ENCODE measurements around the gene ACTR3C. TPM values are rescaled to one million over a fixed set of nuclear protein-coding genes. Genes with fewer than 3 reads are reported as not detected.

The ACTR3C gene
- total RNA-seq, 1 experiment from 2014 or later, result 2.2 TPM

DNA sequence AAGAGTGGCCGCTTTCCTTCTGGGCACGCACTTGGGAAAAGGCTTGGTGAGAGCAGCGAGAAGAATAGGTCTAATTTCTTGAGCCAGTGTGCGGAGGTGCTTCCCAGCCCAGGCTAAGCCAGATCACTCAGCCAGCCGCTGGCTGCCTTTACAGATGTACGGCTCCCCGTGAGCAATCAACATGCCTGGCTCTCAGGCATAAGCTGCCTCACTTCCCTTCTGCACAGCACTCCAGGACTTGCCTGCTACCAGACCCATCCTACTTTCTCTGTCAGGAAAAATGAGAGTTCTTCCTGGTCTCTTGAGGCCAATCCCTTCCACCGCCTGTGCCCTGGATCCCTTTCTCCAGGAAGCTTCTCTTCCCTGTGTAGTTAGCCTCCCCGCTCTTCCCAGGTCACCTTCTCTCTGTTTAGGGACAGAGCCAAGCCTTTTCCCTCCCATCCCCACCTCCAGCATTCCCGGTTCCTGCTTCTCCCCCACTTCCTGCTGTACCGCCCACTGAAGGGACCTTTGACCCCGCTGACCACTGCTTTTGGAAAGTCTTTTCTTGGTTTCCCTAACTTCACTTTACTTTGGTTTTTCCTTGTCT, 1.1 kb upstream of the ACTR3C start:
- Histone ChIP-seq H3K23ac (ENCODE audit: insufficient read length, low read depth, low read length) (no peak overlapping the region), H2AFZ (ENCODE audit: low read length) (no peak overlapping the region), H2BK120ac (ENCODE audit: low read depth, low read length, poor library complexity, severe bottlenecking) (no peak overlapping the region), H4K5ac (ENCODE audit: insufficient read length, low read depth, low read length) (no peak overlapping the region), H2BK20ac (ENCODE audit: low read depth, low read length, poor library complexity, severe bottlenecking) (no peak overlapping the region), H3K27ac (ENCODE audit: insufficient read length, low read depth, low read length) (no peak overlapping the region), H3K4me1 (ENCODE audit: insufficient read depth, low read length) (peaks cover 12% of the 10 kb centered on the region; the same call in 1 of the 2 replicates), H3K9me3 (ENCODE audit: control insufficient read depth, low read depth, low read length) (no peaks in the 10 kb centered on the region), H2BK12ac (ENCODE audit: insufficient read length, low read depth, low read length) (no peak overlapping the region), H4K91ac (ENCODE audit: insufficient read length, low read depth, low read length) (no peak overlapping the region), H2BK15ac (ENCODE audit: low read depth, low read length) (no peak overlapping the region), H3T11ph (ENCODE audit: low read length) (no peak overlapping the region), H3K14ac (ENCODE audit: insufficient read depth, low read length) (no peak overlapping the region), H4K20me1 (ENCODE audit: control insufficient read depth, insufficient read depth, insufficient read length) (no peaks in the 10 kb centered on the region), H3K79me2 (ENCODE audit: insufficient read depth, low read length) (no peaks in the 10 kb centered on the region), H3K79me1 (ENCODE audit: insufficient read depth, low read depth, low read length, poor library complexity, severe bottlenecking) (no peaks in the 10 kb centered on the region), H3K23me2 (ENCODE audit: insufficient read length, low read depth, low read length, poor library complexity, severe bottlenecking) (peaks cover 7% of the 10 kb centered on the region), H3K27me3 (ENCODE audit: insufficient read depth, low read length) (no peaks in the 10 kb centered on the region), H3K4me2 (ENCODE audit: insufficient read depth, insufficient read length, low read length) (peak overlapping the region; percentile 41), H3K56ac (ENCODE audit: insufficient read length, low read depth, low read length) (no peak overlapping the region), H2BK5ac (ENCODE audit: insufficient read length, low read length) (no peak overlapping the region), H3K4ac (ENCODE audit: low read depth, low read length) (no peak overlapping the region), H3K9ac (ENCODE audit: extremely low read depth, insufficient read length, low read length) (no peak overlapping the region), H3K18ac (ENCODE audit: insufficient read length, low read depth, low read length) (no peak overlapping the region), H2AK5ac (ENCODE audit: insufficient read length, low read length) (no peak overlapping the region), H4K8ac (replicated peaks; ENCODE audit: insufficient read length, low read depth, low read length) (no peak overlapping the region)
- H3K4me3 Mint-ChIP-seq, result peak overlapping the region in 1 of 2 experiments; percentile 87; a peak in 2 of 5 replicates
- peaks cover 33 to 48% of the 10 kb centered on the region in 2 experiments for H3K4me1 Mint-ChIP-seq
- TF ChIP-seq, protein P1, sequence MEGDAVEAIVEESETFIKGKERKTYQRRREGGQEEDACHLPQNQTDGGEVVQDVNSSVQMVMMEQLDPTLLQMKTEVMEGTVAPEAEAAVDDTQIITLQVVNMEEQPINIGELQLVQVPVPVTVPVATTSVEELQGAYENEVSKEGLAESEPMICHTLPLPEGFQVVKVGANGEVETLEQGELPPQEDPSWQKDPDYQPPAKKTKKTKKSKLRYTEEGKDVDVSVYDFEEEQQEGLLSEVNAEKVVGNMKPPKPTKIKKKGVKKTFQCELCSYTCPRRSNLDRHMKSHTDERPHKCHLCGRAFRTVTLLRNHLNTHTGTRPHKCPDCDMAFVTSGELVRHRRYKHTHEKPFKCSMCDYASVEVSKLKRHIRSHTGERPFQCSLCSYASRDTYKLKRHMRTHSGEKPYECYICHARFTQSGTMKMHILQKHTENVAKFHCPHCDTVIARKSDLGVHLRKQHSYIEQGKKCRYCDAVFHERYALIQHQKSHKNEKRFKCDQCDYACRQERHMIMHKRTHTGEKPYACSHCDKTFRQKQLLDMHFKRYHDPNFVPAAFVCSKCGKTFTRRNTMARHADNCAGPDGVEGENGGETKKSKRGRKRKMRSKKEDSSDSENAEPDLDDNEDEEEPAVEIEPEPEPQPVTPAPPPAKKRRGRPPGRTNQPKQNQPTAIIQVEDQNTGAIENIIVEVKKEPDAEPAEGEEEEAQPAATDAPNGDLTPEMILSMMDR (conservative IDR thresholded peaks at IDR 0.05), result no peak
- peak overlapping the region in 2 of 3 experiments; percentile 14 to 84; a peak in 3 of 7 replicates for H3K27ac Mint-ChIP-seq
- H3K9me3 Mint-ChIP-seq, result no peaks in the 10 kb centered on the region
- peaks cover 0 to 46% (median 0%) of the 10 kb centered on the region in 3 experiments; a peak in 3 of 7 replicates for H3K36me3 Mint-ChIP-seq (ENCODE audit: insufficient read depth in 1 of 3, low read depth in 3 of 3)
- no CpG with 5 or more reads among the region's 12 CpGs for WGBS (ENCODE audit: extremely low coverage, insufficient read length, low lambda C conversion rate)
- peaks cover 29% of the 10 kb centered on the region for H3K27me3 Mint-ChIP-seq (ENCODE audit: low read depth)
- no peak for DNase-seq

All from H9 (cell line).